Upper lobe of left lung (tissue), 6 donors: Measurements from ENCODE around the gene DYNC2H1. TPM values are rescaled to one million over a fixed set of nuclear protein-coding genes. Genes with fewer than 3 reads are reported as not detected.
A peak's percentile ranks its signal among the peaks of the same experiment; 100 is the strongest.

Experiments
- ATAC-seq, 2 donors: fragments of 200-7000 bp; cut with Tn5 transposase; one replicate each; pipeline ENCODE4 v1.9.1; 2022; ENCODE audit warnings: mild to moderate bottlenecking in 2 of 2, moderate library complexity in 2 of 2; ENCODE audit not compliant: low FRiP score in 2 of 2
- DNase-seq, 2 donors: peaks; one replicate each; pipeline ENCODE4 v3.0.0-alpha.2; 2019 to 2020
- H3K27ac ChIP-seq, 4 donors: fragments of 200-600 bp; sonication (generic); one replicate each; pipeline ENCODE4 v1.5.1; 2016 to 2019
- H3K27me3 ChIP-seq, 4 donors: fragments of 200-600 bp; sonication (generic); one replicate each; pipeline ENCODE4 v1.5.1; 2017 to 2019
- H3K36me3 ChIP-seq, 4 donors: fragments of 200-600 bp; sonication (generic); one replicate each; pipeline ENCODE4 v1.5.1; 2016 to 2019
- H3K4me1 ChIP-seq, 4 donors: fragments of 200-600 bp; sonication (generic); one replicate each; pipeline ENCODE4 v1.5.1; 2018 to 2019
- H3K4me3 ChIP-seq, 4 donors: fragments of 200-600 bp; sonication (generic); one replicate each; pipeline ENCODE4 v1.5.1; 2017 to 2019; ENCODE audit warnings: mild to moderate bottlenecking in 2 of 4, moderate library complexity in 1 of 4
- H3K9me3 ChIP-seq, 4 donors: fragments of 200-600 bp; sonication (generic); one replicate each; pipeline ENCODE4 v1.5.1; 2018 to 2019
- EP300 ChIP-seq, 4 donors: sonication (generic); formaldehyde crosslinking; IDR thresholded peaks; one replicate each; pipeline ENCODE4 v1.5.1; 2017; ENCODE audit warnings: antibody characterized with exemption in 4 of 4, control low read depth in 2 of 4
- POLR2A ChIP-seq, 4 donors: fragments of 450-650 bp; IDR thresholded peaks; one replicate each; pipeline ENCODE4 v1.5.1; 2016 to 2017; ENCODE audit warnings: antibody characterized with exemption in 4 of 4, mild to moderate bottlenecking in 2 of 4
- POLR2AphosphoS5 ChIP-seq, 2 donors: sonication (generic); formaldehyde crosslinking; IDR thresholded peaks; one replicate each; pipeline ENCODE4 v1.5.1; 2017; ENCODE audit warnings: antibody characterized with exemption in 2 of 2
- WGBS, 2 donors: methylation state at CpG; one replicate each; pipeline ENCODE4 v1.1.5; 2017 to 2018; 5-methylcytosine and 5-hydroxymethylcytosine counted together
- total RNA-seq, 6 donors: library from RNA; depleted of rRNA in 4 of 6; stranded (reverse); fragments of >200 nt in 4 of 6; gene quantifications; one replicate each; pipeline versions ENCODE4 v1.1.0 to v1.2.1, GENCODE V29; 2016 to 2021
- TF ChIP-seq, protein P1 (sequence below), 6 experiments: fragments of 450-650 bp in 4 of 6; fragments of 200-600 bp in 2 of 6; sonication (generic) in 2 of 6; IDR thresholded peaks; one replicate each; pipeline ENCODE4 v1.5.1; 2016 to 2019; ENCODE audit warnings: antibody characterized with exemption in 6 of 6
- donor health status: DM: no; HTN: no; CAD: no; lungs with moderate emphysema.
- donor health status: DM: no; HTN: yes; CAD: no; lungs with severe emphysema.

DYNC2H1 gene
- total RNA-seq, 6 donors from 2014 or later: 11.1 to 62.4 (median 23.2) TPM

DNA sequence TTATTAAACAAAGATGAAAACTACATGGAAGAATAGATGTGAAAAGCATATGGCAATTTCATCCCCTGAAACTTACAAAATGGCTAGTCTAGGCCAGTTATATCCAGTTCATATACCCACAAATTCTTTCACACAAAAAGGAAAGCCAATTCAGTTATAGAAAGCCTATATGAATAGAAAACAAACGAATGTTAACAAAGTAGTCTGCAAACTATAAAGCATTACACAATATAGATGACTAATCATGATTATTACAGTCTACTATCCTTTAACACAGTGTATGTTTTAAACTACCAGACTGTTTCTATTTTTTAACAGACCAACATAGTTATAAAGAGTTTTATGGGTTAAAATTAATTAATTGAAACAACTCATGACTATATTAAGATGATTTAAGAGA is 29.4 kb upstream of the DYNC2H1 start:
- H3K36me3 ChIP-seq: peaks cover 8 to 85% (median 21%) of the 10 kb centered on the region in 4 donors
- WGBS, 2 donors: 56 to 79% methylated on average over 1 of the region's 1 CpG

GRCh38 chr11:103085758-103086365 is 23.4 kb upstream of the DYNC2H1 start:
- DNase-seq (no peak), ATAC-seq (no peak)
- TF ChIP-seq POLR2AphosphoS5 (IDR thresholded peaks at IDR 0.05): no peak
- TF ChIP-seq, protein P1, sequence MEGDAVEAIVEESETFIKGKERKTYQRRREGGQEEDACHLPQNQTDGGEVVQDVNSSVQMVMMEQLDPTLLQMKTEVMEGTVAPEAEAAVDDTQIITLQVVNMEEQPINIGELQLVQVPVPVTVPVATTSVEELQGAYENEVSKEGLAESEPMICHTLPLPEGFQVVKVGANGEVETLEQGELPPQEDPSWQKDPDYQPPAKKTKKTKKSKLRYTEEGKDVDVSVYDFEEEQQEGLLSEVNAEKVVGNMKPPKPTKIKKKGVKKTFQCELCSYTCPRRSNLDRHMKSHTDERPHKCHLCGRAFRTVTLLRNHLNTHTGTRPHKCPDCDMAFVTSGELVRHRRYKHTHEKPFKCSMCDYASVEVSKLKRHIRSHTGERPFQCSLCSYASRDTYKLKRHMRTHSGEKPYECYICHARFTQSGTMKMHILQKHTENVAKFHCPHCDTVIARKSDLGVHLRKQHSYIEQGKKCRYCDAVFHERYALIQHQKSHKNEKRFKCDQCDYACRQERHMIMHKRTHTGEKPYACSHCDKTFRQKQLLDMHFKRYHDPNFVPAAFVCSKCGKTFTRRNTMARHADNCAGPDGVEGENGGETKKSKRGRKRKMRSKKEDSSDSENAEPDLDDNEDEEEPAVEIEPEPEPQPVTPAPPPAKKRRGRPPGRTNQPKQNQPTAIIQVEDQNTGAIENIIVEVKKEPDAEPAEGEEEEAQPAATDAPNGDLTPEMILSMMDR (IDR thresholded peaks at IDR 0.05): no peak
- no peak for TF ChIP-seq POLR2A (IDR thresholded peaks at IDR 0.05)
- no peak for TF ChIP-seq EP300 (IDR thresholded peaks at IDR 0.05)
- Histone ChIP-seq H3K27me3 (no peaks in the 10 kb centered on the region), H3K4me1 (peaks cover 17 to 25% (median 19%) of the 10 kb centered on the region in 4 donors), H3K9me3 (no peaks in the 10 kb centered on the region), H3K27ac (no peak overlapping the region), H3K36me3 (peaks cover 0 to 36% (median 2%) of the 10 kb centered on the region in 4 donors), H3K4me3 (no peak overlapping the region)
- 89 to 93% methylated on average over 1 of the region's 1 CpG for WGBS, 2 donors

More for the DNA sequence above, 29.4 kb upstream of the DYNC2H1 start:
- no peaks in the 10 kb centered on the region for H3K27me3 ChIP-seq
- no peak for ATAC-seq
- DNase-seq: no peak
- H3K4me3 ChIP-seq: no peak overlapping the region
- no peaks in the 10 kb centered on the region for H3K4me1 ChIP-seq
- no peak overlapping the region for H3K27ac ChIP-seq
- no peaks in the 10 kb centered on the region for H3K9me3 ChIP-seq
- TF ChIP-seq POLR2A (IDR thresholded peaks at IDR 0.05): no peak
- no peak for TF ChIP-seq EP300 (IDR thresholded peaks at IDR 0.05)
- TF ChIP-seq, protein P1 (IDR thresholded peaks at IDR 0.05): no peak
- TF ChIP-seq POLR2AphosphoS5 (IDR thresholded peaks at IDR 0.05): no peak

DNA sequence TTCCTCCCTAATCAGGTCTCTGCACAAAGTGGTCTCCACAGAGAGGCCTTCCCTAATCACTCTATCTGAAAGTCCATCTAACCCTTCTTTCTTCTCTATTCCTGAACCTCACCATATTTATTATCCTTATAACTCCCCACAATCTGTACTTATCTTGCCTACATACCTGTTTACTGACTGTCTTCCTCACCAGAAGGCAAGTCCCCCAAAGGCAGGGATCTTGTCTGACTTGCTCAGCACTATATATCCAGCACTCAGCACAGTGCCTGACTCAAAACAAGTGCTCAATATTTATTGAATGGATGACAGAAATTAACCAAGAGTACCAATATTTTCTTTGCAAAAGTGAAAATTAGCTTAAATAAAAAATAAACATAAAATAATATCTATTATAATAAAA is 22.8 kb upstream of the DYNC2H1 start:
- DNase-seq: no peak
- no peaks in the 10 kb centered on the region for H3K9me3 ChIP-seq
- peaks cover 21 to 29% (median 23%) of the 10 kb centered on the region in 4 donors for H3K4me1 ChIP-seq
- no peak overlapping the region for H3K4me3 ChIP-seq
- peaks cover 0 to 31% (median 2%) of the 10 kb centered on the region in 4 donors for H3K36me3 ChIP-seq
- no peak overlapping the region for H3K27ac ChIP-seq
- ATAC-seq: no peak
- no peak for TF ChIP-seq POLR2AphosphoS5 (IDR thresholded peaks at IDR 0.05)
- TF ChIP-seq, protein P1 (IDR thresholded peaks at IDR 0.05): no peak
- H3K27me3 ChIP-seq: no peaks in the 10 kb centered on the region

DNA sequence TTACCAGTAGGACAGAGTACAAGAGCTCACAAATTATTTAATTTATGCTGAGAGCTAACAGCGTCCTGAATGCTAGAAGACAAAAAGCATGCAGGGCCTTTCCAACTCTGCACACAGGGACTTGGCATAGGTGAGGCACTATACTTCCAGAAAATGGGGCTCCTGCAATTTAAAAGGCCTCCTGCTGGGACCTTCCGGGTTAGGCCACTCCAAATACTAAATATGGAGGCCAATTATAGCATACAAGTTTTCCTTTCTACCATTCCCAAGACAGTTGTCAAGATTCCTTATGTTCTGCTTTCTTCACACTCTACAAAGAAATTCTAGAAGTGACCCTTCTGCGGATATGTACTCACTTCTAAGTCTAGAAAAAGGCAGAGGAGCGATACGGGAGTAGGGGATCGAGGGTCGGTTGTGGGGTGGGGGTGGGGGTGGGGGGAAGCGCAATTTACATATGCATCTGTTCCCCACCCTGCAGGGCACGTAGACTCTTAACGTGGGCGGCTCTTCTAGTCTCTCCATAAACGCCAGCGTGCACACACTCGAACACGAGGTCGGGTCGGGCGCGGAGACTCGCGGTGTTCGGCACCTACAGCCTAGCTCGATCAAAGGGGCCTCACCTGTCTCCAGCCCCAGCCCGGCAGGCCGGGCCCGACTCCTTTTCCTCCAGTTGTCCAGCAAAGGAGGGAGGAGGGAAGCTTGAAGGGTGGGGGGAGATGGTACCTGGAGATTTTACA is 18.0 kb upstream of the DYNC2H1 start:
- WGBS, 2 donors: 0 to 1% methylated on average over 11 to 26 of the region's 26 CpGs
- TF ChIP-seq POLR2A (IDR thresholded peaks at IDR 0.05) (no peak), POLR2AphosphoS5 (IDR thresholded peaks at IDR 0.05) (no peak), EP300 (IDR thresholded peaks at IDR 0.05) (no peak)
- TF ChIP-seq, protein P1 (IDR thresholded peaks at IDR 0.05): no peak
- Histone ChIP-seq H3K9me3 (no peaks in the 10 kb centered on the region), H3K4me1 (peaks cover 25 to 33% (median 27%) of the 10 kb centered on the region in 4 donors), H3K4me3 (peak overlapping the region; percentile 55 to 98 (median 91)), H3K27me3 (no peaks in the 10 kb centered on the region), H3K27ac (peak overlapping the region; percentile 86 to 92 (median 88)), H3K36me3 (peaks cover 0 to 5% (median 0%) of the 10 kb centered on the region in 4 donors)
- DNase-seq (peak; percentile 55 to 87), ATAC-seq (peak; percentile 62 to 76)
